ENCODE measurements around the gene NRG4.

DNA sequence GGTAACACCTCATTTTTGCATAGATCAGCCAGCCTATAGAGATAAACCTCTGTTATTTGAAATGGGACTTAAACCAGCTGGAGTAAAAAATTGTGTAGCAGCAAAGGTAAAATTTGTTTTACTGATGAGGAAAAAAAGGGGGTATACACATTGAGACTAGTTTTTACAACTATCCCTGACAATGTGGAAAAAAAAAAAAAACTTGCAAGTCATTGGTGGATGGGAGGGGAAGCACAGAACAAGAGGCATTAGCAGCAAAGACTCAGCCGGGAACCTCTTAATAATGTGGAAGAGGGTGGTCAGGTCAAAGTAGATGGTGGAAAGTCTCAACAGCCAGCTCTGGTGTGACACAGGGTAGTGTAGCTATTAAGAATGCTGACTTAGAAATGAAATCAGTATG is 94.1 kb downstream of the NRG4 start:
- TF ChIP-seq, protein P1, sequence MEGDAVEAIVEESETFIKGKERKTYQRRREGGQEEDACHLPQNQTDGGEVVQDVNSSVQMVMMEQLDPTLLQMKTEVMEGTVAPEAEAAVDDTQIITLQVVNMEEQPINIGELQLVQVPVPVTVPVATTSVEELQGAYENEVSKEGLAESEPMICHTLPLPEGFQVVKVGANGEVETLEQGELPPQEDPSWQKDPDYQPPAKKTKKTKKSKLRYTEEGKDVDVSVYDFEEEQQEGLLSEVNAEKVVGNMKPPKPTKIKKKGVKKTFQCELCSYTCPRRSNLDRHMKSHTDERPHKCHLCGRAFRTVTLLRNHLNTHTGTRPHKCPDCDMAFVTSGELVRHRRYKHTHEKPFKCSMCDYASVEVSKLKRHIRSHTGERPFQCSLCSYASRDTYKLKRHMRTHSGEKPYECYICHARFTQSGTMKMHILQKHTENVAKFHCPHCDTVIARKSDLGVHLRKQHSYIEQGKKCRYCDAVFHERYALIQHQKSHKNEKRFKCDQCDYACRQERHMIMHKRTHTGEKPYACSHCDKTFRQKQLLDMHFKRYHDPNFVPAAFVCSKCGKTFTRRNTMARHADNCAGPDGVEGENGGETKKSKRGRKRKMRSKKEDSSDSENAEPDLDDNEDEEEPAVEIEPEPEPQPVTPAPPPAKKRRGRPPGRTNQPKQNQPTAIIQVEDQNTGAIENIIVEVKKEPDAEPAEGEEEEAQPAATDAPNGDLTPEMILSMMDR (IDR thresholded peaks at IDR 0.05), result no peak
- TF ChIP-seq POLR2AphosphoS5 (IDR thresholded peaks at IDR 0.05) (no peak), POLR2A (IDR thresholded peaks at IDR 0.05) (no peak), EP300 (IDR thresholded peaks at IDR 0.05) (no peak)

Data from upper lobe of left lung (tissue), 4 donors.